Tibial artery (tissue), 4 donors: ENCODE data around the gene FHIP2A.
"Not testable (repeated sequence)": the region's sequence is repeated elsewhere in the genome, so short reads cannot be mapped to it uniquely, and the experiment has no call there.

Experiments
- DNase-seq, 2 donors: peaks; one replicate each; pipeline ENCODE4 v3.0.0-alpha.2; 2019
- H3K27ac ChIP-seq, 2 donors: fragments of 200-600 bp; sonication (generic) in 1 of 2; 1 replicate in 1 of 2; 2 replicates in 1 of 2; pipeline ENCODE4 v1.5.1; 2018 to 2019; ENCODE audit warnings: mild to moderate bottlenecking in 1 of 2
- H3K27me3 ChIP-seq, 2 donors: fragments of 200-600 bp; sonication (generic) in 1 of 2; one replicate each; pipeline versions ENCODE4 v1.5.1 to v1.6.0; 2016 to 2019
- H3K36me3 ChIP-seq, 3 donors: fragments of 200-600 bp; sonication (generic) in 2 of 3; one replicate each; pipeline ENCODE4 v1.5.1; 2016 to 2019; ENCODE audit warnings: mild to moderate bottlenecking in 2 of 3
- H3K4me1 ChIP-seq, 4 donors: fragments of 200-600 bp; sonication (generic) in 2 of 4; 1 replicate in 3 of 4; 2 replicates in 1 of 4; pipeline ENCODE4 v1.5.1; 2016 to 2019
- H3K4me3 ChIP-seq, 2 donors: fragments of 200-600 bp; sonication (generic) in 1 of 2; 1 replicate in 1 of 2; 2 replicates in 1 of 2; pipeline ENCODE4 v1.5.1; 2018 to 2019; ENCODE audit warnings: mild to moderate bottlenecking in 2 of 2
- H3K9me3 ChIP-seq, 3 donors: fragments of 200-600 bp; sonication (generic) in 1 of 3; one replicate each; pipeline ENCODE4 v1.5.1; 2016 to 2019
- CTCF ChIP-seq, 2 experiments: fragments of 200-600 bp in 1 of 2; fragments of 450-650 bp in 1 of 2; IDR thresholded peaks; one replicate each; pipeline ENCODE4 v1.5.1; 2017 to 2019; ENCODE audit warnings: antibody characterized with exemption in 2 of 2, mild to moderate bottlenecking in 1 of 2, moderate library complexity in 1 of 2
- intact Hi-C: fragments of 100-400 bp; cut with DNase I; formaldehyde crosslinking; loops from one replicate; pipeline ENCODE4 v1.15.0; 2023; ENCODE audit warnings: low total_unique reads

The FHIP2A gene

GRCh38 chr10:114779803-114780576 lies 41.6 kb upstream of the FHIP2A start:
- intact Hi-C loops, result loop anchor here (5.0 to 10.0 kb wide), 2 partner anchors 228 to 305 kb away; no protein-coding TSS in a partner anchor
- no peak overlapping the region for H3K27ac ChIP-seq

DNA sequence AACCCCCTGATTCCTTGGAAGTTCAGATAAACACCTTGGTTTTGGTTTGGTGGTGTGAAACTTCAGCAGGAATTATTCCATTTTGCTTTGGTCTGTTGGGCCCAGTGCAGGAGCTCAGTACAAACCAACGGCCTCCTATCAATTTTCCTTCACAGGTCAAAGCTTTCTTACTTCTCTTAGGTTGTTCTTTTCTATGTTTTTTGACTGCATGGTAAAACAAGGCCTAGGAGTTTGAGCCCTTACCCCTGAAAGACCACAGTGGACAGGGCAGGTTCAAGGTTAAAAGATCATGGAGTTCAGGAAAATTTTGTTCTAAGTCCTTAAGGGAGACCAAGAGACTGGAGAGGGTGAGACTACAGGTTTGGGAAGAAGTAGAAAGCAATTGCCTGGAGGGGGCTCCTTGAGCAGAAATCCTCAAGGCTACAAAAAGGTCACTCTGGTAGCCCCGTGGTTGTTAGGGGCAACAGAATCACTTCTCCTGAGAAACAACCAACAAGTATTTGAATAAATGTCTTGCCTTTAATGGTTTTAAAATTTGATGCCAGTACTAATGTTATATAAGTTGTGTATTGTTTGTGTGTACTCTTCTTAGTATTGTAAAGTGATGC lies 40.9 kb upstream of the FHIP2A start:
- Histone ChIP-seq H3K9me3 (no peaks in the 10 kb centered on the region), H3K4me3 (no peak overlapping the region), H3K27ac (no peak overlapping the region), H3K36me3 (no peaks in the 10 kb centered on the region), H3K4me1 (peaks cover 0 to 6% (median 3%) of the 10 kb centered on the region in 4 donors), H3K27me3 (no peaks in the 10 kb centered on the region)
- DNase-seq, result no peak
- intact Hi-C loops, result loop anchor here (5.0 to 10.0 kb wide), 2 partner anchors 228 to 306 kb away; no protein-coding TSS in a partner anchor
- no peak for TF ChIP-seq CTCF (IDR thresholded peaks at IDR 0.05)

More at GRCh38 chr10:114779803-114780576, 41.6 kb upstream of the FHIP2A start:
- Histone ChIP-seq H3K4me3 (no peak overlapping the region), H3K27me3 (no peaks in the 10 kb centered on the region), H3K9me3 (no peaks in the 10 kb centered on the region), H3K4me1 (peaks cover 0 to 6% (median 3%) of the 10 kb centered on the region in 4 donors), H3K36me3 (no peaks in the 10 kb centered on the region)
- no peak for TF ChIP-seq CTCF (IDR thresholded peaks at IDR 0.05)
- DNase-seq, result no peak

DNA sequence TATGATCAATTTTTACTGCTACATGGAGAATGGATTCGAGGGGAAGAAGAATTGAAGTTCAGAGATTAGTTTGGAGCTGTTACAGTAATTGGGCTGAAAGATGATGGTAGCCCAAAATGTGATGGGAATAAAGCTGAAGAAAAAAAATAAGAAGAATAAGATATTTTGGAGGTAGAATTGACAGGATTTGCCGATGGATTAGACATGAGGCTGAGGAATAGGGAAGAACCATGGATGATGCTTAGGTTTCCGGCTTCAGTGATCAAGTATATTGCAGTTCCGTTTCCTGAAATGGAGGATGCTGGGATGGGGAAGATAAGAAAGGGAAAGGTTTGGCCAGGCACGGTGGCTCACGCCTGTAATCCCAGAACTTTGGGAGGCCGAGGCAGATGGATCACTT lies 38.9 kb upstream of the FHIP2A start:
- Histone ChIP-seq H3K36me3 (no peaks in the 10 kb centered on the region), H3K27me3 (no peaks in the 10 kb centered on the region), H3K9me3 (no peaks in the 10 kb centered on the region), H3K4me3 (no peak overlapping the region), H3K4me1 (peaks cover 0 to 6% (median 3%) of the 10 kb centered on the region in 4 donors), H3K27ac (no peak overlapping the region)
- intact Hi-C loops, result loop anchor here (5.0 to 10.0 kb wide), 2 partner anchors 230 to 308 kb away; no protein-coding TSS in a partner anchor
- DNase-seq, result no peak
- no peak for TF ChIP-seq CTCF (IDR thresholded peaks at IDR 0.05)

DNA sequence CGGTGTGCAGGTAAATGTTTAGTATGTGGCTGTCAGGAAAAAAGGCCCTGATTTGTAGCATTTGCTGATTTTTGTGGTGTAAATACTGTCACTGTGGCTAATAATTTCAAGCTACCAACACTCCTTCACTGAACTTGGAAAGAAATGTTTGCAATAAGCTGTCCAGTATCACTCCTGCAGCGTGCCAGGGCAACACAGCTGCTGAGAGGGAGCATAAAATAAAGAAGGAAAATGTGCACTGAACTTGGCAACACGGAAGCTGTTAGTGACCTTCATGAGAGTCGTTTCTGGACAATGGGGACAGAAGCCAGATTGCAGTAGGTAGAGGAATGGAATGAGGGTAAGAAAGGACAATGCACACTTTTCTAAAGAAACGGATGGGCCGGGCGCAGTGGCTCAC lies 37.9 kb upstream of the FHIP2A start:
- intact Hi-C loops, result loop anchor here (5.0 to 10.0 kb wide), 2 partner anchors 231 to 309 kb away; no protein-coding TSS in a partner anchor

DNA sequence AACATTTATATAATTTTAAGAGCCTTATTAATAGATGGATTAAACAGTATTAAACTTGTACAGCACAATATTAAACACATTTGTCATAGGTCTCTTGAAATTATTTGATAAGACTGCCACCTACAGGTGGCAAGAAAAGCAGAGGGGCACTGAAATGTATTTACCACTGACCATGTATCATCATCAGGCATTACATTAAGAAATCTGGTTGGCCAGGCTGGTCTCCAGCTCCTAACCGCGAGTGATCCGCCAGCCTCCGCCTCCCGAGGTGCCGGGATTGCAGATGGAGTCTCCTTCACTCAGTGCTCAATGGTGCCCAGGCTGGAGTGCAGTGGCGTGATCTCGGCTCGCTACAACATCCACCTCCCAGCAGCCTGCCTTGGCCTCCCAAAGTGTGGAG lies 35.1 kb upstream of the FHIP2A start:
- DNase-seq, H3K4me1 ChIP-seq, H3K36me3 ChIP-seq, H3K4me3 ChIP-seq, H3K27me3 ChIP-seq, H3K9me3 ChIP-seq, H3K27ac ChIP-seq: not testable (repeated sequence)
- intact Hi-C loops, result loop anchor here (10.0 kb wide), 1 partner anchor 312 kb away; no protein-coding TSS in a partner anchor
- TF ChIP-seq CTCF (IDR thresholded peaks at IDR 0.05), result peak; percentile 68 to 69

More for the DNA sequence above, 37.9 kb upstream of the FHIP2A start:
- Histone ChIP-seq H3K27me3 (no peaks in the 10 kb centered on the region), H3K4me3 (no peak overlapping the region), H3K9me3 (no peaks in the 10 kb centered on the region), H3K36me3 (no peaks in the 10 kb centered on the region), H3K27ac (no peak overlapping the region), H3K4me1 (peaks cover 0 to 6% (median 3%) of the 10 kb centered on the region in 4 donors)
- no peak for TF ChIP-seq CTCF (IDR thresholded peaks at IDR 0.05)
- DNase-seq, result no peak

DNA sequence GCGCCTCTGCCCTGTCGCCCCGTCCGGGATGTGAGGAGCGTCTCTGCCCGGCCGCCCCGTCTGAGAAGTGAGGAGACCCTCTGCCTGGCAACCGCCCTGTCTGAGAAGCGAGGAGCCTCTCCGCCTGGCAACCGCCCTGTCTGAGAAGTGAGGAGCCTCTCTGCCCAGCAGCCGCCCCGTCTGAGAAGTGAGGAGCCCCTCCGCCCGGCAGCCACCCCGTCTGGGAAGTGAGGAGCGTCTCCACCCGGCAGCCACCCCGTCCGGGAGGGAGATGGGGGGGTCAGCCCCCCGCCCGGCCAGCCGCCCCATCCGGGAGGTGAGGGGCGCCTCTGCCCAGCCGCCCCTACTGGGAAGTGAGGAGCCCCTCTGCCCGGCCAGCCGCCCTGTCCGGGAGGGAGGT lies 34.4 kb upstream of the FHIP2A start:
- not testable (repeated sequence) for H3K9me3 ChIP-seq, H3K36me3 ChIP-seq, H3K4me1 ChIP-seq, H3K27ac ChIP-seq, H3K4me3 ChIP-seq, H3K27me3 ChIP-seq, DNase-seq
- intact Hi-C loops, result loop anchor here (10.0 kb wide), 1 partner anchor 312 kb away; no protein-coding TSS in a partner anchor
